NT2/D1 (cell line): ENCODE results near the gene TMEM190.

Experiments
- SUZ12 ChIP-seq: IDR thresholded peaks from 2 replicates; pipeline ENCODE4 v1.6.1; 2011; ENCODE audit not compliant: insufficient read length, insufficient read depth; ENCODE audit errors: extremely low read depth
- YY1 ChIP-seq: IDR thresholded peaks from 2 replicates; pipeline ENCODE4 v1.6.1; 2011; ENCODE audit not compliant: insufficient read length, insufficient read depth
- ZNF274 ChIP-seq: IDR thresholded peaks from 2 replicates; pipeline ENCODE4 v1.6.1; 2011; ENCODE audit warnings: mild to moderate bottlenecking, low read depth, low read length

DNA sequence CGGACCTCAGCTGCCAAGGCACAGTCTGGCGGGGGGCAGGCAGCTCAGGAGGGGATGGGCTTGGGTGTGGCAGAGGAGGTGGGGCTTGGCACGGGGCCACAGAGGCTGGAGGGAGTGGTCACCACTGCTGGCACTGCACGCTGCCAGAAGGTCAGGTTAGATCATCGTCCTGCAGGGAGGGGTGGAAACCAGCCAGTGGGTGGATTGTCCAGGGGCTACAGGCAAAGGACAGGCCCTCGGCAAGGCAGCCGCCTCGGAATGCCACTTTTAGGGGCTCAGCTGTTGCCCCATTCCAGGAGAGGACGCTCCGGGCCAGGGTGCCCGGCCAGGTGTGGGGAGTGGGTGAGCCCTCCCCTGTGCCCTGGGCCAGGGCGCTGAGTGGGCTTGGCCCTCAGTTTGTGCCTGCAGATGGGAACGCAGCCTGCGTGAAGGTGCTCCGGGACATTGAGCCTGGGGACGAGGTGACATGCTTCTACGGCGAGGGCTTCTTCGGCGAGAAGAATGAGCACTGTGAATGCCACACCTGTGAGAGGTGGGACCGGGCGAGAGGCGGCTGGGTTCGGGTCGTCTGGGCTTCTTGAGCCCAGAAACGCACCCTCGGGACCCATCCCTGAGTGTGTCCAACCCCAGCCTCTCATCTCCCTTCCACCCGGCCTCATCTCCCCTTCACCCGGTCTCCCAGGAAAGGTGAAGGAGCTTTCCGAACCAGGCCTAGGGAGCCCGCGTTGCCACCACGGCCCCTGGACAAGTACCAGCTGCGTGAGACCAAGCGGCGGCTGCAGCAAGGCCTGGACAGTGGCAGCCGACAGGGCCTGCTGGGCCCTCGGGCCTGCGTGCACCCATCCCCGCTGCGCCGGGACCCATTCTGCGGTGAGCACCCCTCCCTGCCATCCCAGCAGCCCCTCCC lies 30.6 kb upstream of the TMEM190 start:
- TF ChIP-seq ZNF274 (no peak), SUZ12 (no peak), YY1 (no peak)
